ENCODE data around the gene MYO9A.

- no peak for TF ChIP-seq CTCF (IDR thresholded peaks at IDR 0.05)
- TF ChIP-seq POLR2A (IDR thresholded peaks at IDR 0.05), result no peak
Observed at GRCh38 chr15:71883447-71883846, 234.5 kb downstream of the MYO9A start.
